Body of pancreas (tissue), 4 donors: ENCODE data around the gene CDKL5.

Experiments used
- CTCF ChIP-seq, 7 experiments: fragments of 450-650 bp in 4 of 7; fragments of 200-600 bp in 3 of 7; sonication (generic) in 3 of 7; IDR thresholded peaks; one replicate each; pipeline ENCODE4 v1.5.1; 2016 to 2019; ENCODE audit warnings: antibody characterized with exemption in 7 of 7
- POLR2A ChIP-seq, 3 donors: fragments of 450-650 bp; IDR thresholded peaks; one replicate each; pipeline ENCODE4 v1.6.1; 2016; ENCODE audit warnings: antibody characterized with exemption in 3 of 3, mild to moderate bottlenecking in 2 of 3

GRCh38 chrX:18696653-18697052 lies 271.2 kb downstream of the CDKL5 start:
- TF ChIP-seq POLR2A (IDR thresholded peaks at IDR 0.05) (no peak), CTCF (IDR thresholded peaks at IDR 0.05) (no peak)
